K562 (cell line): ENCODE measurements around the gene DTWD2. TPM values are rescaled to one million over a fixed set of nuclear protein-coding genes. Genes with fewer than 3 reads are reported as not detected.

Experiments
- GATA2 ChIP-seq: sonication (generic); formaldehyde crosslinking; IDR thresholded peaks from 2 replicates; pipeline ENCODE4 v1.4.0; 2020; ENCODE audit warnings: mild to moderate bottlenecking, missing genetic modification reagents
- MAFG ChIP-seq: fragments of 450-650 bp; conservative IDR thresholded peaks from 2 replicates; pipeline ENCODE4 v1.6.1; 2016; ENCODE audit warnings: missing genetic modification characterization, missing compliant biosample characterization
- MLX ChIP-seq, 2 experiments: fragments of 450-650 bp in 1 of 2; sonication (generic) in 1 of 2; formaldehyde crosslinking; conservative IDR thresholded peaks; 2 replicates each; pipeline versions ENCODE4 v1.4.0 to v1.8.1; 2020 to 2022; ENCODE audit warnings: mild to moderate bottlenecking in 1 of 2, missing genetic modification reagents in 1 of 2
- NKRF ChIP-seq: fragments of 450-650 bp; IDR thresholded peaks from 2 replicates; pipeline ENCODE4 v1.6.1; 2016; ENCODE audit warnings: borderline replicate concordance
- REST ChIP-seq, 2 experiments: fragments of 450-650 bp; formaldehyde crosslinking in 1 of 2; IDR thresholded peaks; 2 replicates each; pipeline versions ENCODE4 v1.4.0 to v1.6.1; 2014 to 2020; ENCODE audit warnings: mild to moderate bottlenecking in 2 of 2, borderline replicate concordance in 1 of 2, low read depth in 1 of 2
- TARDBP ChIP-seq: fragments of 450-650 bp; IDR thresholded peaks from 2 replicates; pipeline ENCODE4 v1.6.1; 2016
- TFAM ChIP-seq: fragments of 250-450 bp; sonication (Bioruptor Pico); conservative IDR thresholded peaks from 2 replicates; pipeline ENCODE4 v1.5.0; 2021; ENCODE audit warnings: mild to moderate bottlenecking, moderate library complexity
- TRIM24 ChIP-seq, 2 experiments: fragments of 450-650 bp; IDR thresholded peaks; 2 replicates each; pipeline ENCODE4 v1.6.1; 2016
- polyA plus RNA-seq, 8 experiments: library from polyadenylated mRNA; depleted of rRNA in 4 of 8; stranded (reverse) in 5 of 8; unstranded in 3 of 8; fragments of >200 nt; fragmentation: Nextera tagmentation in 2 of 8; fragmentation: Illumina TruSeq in 1 of 8; extraction: Ambion mirVana in 2 of 8; extraction: Trizol in 1 of 8; gene quantifications; 2 replicates each; pipeline versions ENCODE4 v1.2.1 to v1.2.3, GENCODE V29; 2011 to 2014; ENCODE audit warnings: inconsistent platforms in 1 of 8, missing spikeins in 1 of 8
- total RNA-seq, 7 experiments: library from RNA; depleted of rRNA in 6 of 7; stranded (reverse); fragments of >200 nt in 6 of 7; fragmentation: Illumina TruSeq in 2 of 7; extraction: Trizol in 2 of 7; gene quantifications; 2 replicates each; pipeline versions ENCODE4 v1.2.1 to v1.2.3, GENCODE V29; 2011 to 2021; ENCODE audit warnings: low replicate concordance in 1 of 7
- TF ChIP-seq, protein P1 (sequence below): fragments of 250-450 bp; sonication (Bioruptor Pico); IDR thresholded peaks from 2 replicates; pipeline ENCODE4 v1.4.0; 2020; ENCODE audit warnings: mild to moderate bottlenecking, moderate library complexity

Gene DTWD2
- total and polyA plus RNA-seq, 9 of the 15 experiments (the other 6 are each of a cell fraction or from before 2014, with no cell fraction given): 0.99 to 10.8 (median 4.1) TPM

GRCh38 chr5:118791926-118792734 lies 196.2 kb downstream of the DTWD2 start (continued):
- TF ChIP-seq REST (IDR thresholded peaks at IDR 0.05; ENCODE audit: borderline replicate concordance): peak; percentile 62; the same call in 1 of the 2 replicates
- no peak for TF ChIP-seq REST (CRISPR knock-in tag; IDR thresholded peaks at IDR 0.05; ENCODE audit: low read depth)
- no peak for TF ChIP-seq NKRF
- TF ChIP-seq TARDBP: no peak
- TF ChIP-seq, protein P1, sequence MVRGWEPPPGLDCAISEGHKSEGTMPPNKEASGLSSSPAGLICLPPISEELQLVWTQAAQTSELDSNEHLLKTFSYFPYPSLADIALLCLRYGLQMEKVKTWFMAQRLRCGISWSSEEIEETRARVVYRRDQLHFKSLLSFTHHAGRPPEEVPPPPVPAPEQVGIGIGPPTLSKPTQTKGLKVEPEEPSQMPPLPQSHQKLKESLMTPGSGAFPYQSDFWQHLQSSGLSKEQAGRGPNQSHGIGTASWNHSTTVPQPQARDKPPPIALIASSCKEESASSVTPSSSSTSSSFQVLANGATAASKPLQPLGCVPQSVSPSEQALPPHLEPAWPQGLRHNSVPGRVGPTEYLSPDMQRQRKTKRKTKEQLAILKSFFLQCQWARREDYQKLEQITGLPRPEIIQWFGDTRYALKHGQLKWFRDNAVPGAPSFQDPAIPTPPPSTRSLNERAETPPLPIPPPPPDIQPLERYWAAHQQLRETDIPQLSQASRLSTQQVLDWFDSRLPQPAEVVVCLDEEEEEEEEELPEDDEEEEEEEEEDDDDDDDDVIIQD (CRISPR knock-in tag): no peak
- no peak for TF ChIP-seq MLX (CRISPR knock-in tag; conservative IDR thresholded peaks at IDR 0.05)
- TF ChIP-seq GATA2 (CRISPR knock-in tag): peak; percentile 84
- TF ChIP-seq TRIM24 (IDR thresholded peaks at IDR 0.05): no peak
- no peak for TF ChIP-seq TFAM (CRISPR knock-in tag)
- TF ChIP-seq MAFG: 0 out of 2 replicates have a peak, but pooled peaks have one; percentile 6
